NCI-H446 (cell line): ENCODE results near the gene YPEL1.

Experiments
- DNase-seq, 2 experiments: peaks; one replicate each; lab custom pipeline; 2025; lab: John Stamatoyannopoulos, UW

YPEL1 gene

GRCh38 chr22:21735200-21736083, at the start of gene YPEL1:
Gene YPEL1, minus strand, starts transcription at chr22:21735794. Its CDS starts 25,050 bp downstream, at chr22:21710744.
- peak; percentile 87 to 99 for DNase-seq

GRCh38 chr22:21780259-21780658, 44.7 kb upstream of the YPEL1 start:
- no peak for DNase-seq

GRCh38 chr22:21779444-21779843, 43.9 kb upstream of the YPEL1 start:
- no peak for DNase-seq

GRCh38 chr22:21778705-21779363, 43.2 kb upstream of the YPEL1 start:
- no peak for DNase-seq

- DNase-seq, result no peak
Measured at GRCh38 chr22:21771631-21771976, 36.0 kb upstream of the YPEL1 start.

GRCh38 chr22:21768435-21768834, 32.8 kb upstream of the YPEL1 start:
- DNase-seq, result no peak

- DNase-seq, result no peak
Measured at GRCh38 chr22:21766691-21767462, 31.3 kb upstream of the YPEL1 start.

GRCh38 chr22:21765909-21766529, 30.4 kb upstream of the YPEL1 start:
- no peak for DNase-seq

GRCh38 chr22:21764038-21764804, 28.6 kb upstream of the YPEL1 start:
- no peak for DNase-seq

- no peak for DNase-seq
Measured at GRCh38 chr22:21762712-21763581, 27.4 kb upstream of the YPEL1 start.

- DNase-seq, result no peak
Measured at GRCh38 chr22:21761994-21762680, 26.5 kb upstream of the YPEL1 start.

GRCh38 chr22:21761086-21761485, 25.5 kb upstream of the YPEL1 start:
- DNase-seq, result no peak

GRCh38 chr22:21760640-21761039, 25.0 kb upstream of the YPEL1 start:
- no peak for DNase-seq

GRCh38 chr22:21759646-21760376, 24.2 kb upstream of the YPEL1 start:
- no peak for DNase-seq

- no peak for DNase-seq
Measured at GRCh38 chr22:21759093-21759492, 23.5 kb upstream of the YPEL1 start.

GRCh38 chr22:21758091-21758864, 22.7 kb upstream of the YPEL1 start:
- DNase-seq, result no peak

GRCh38 chr22:21755851-21756284, 20.3 kb upstream of the YPEL1 start:
- DNase-seq, result no peak

GRCh38 chr22:21754523-21754922, 18.9 kb upstream of the YPEL1 start:
- no peak for DNase-seq
